IMR-90 (cell line): ENCODE results near the gene SNRNP200. TPM values are rescaled to one million over a fixed set of nuclear protein-coding genes. Genes with fewer than 3 reads are reported as not detected.

Experiments used
- ATAC-seq: fragments of 200-7000 bp; cut with Tn5 transposase; 2 replicates; pipeline ENCODE4 v1.9.1; 2020; ENCODE audit warnings: low read depth, mild to moderate bottlenecking, moderate library complexity
- BruUV-seq: library from RNA; stranded (reverse); fragments of 400-500 nt; replicated peaks from 2 replicates; lab custom pipeline; 2021; lab: Mats Ljungman, UMichigan
- CTCF ChIA-PET: fragments of 300-600 bp; formaldehyde crosslinking; extraction: SDS; loops from one replicate; lab custom pipeline; 2021; ENCODE audit warnings: antibody characterized with exemption; lab: Yijun Ruan, JAX
- POLR2A ChIA-PET: fragments of 300-600 bp; sonication (Branson Sonifier 250); formaldehyde crosslinking; loops from one replicate; lab custom pipeline; 2022; ENCODE audit warnings: antibody characterized with exemption; ENCODE audit not compliant: unreplicated experiment; lab: Charles Lee
- DNase-seq: peaks from one replicate; pipeline ENCODE4 v3.0.0; 2013
- H2AFZ ChIP-seq: replicated peaks from 2 replicates; pipeline ENCODE3; 2013; ENCODE audit warnings: low read length, mild to moderate bottlenecking; ENCODE audit not compliant: poor library complexity
- H2AK5ac ChIP-seq: 2 replicates; pipeline ENCODE4 v1.6.1; 2013; ENCODE audit warnings: low read depth, low read length, inconsistent platforms
- H2AK9ac ChIP-seq: replicated peaks from 2 replicates; pipeline ENCODE3; 2013; ENCODE audit warnings: mild to moderate bottlenecking, low read depth, low read length, moderate library complexity; ENCODE audit not compliant: poor library complexity
- H2BK120ac ChIP-seq: 2 replicates; pipeline ENCODE4 v1.6.1; 2013; ENCODE audit warnings: low read depth, low read length, inconsistent platforms
- H2BK15ac ChIP-seq: 3 replicates; pipeline ENCODE4 v1.6.1; 2013; ENCODE audit warnings: low read depth, low read length, inconsistent platforms
- H2BK20ac ChIP-seq: 2 replicates; pipeline ENCODE4 v1.6.1; 2013; ENCODE audit warnings: low read depth, mild to moderate bottlenecking, inconsistent platforms, low read length, moderate library complexity
- H2BK5ac ChIP-seq: 2 replicates; pipeline ENCODE4 v1.6.1; 2013; ENCODE audit warnings: mild to moderate bottlenecking, low read depth, low read length, inconsistent platforms; ENCODE audit not compliant: poor library complexity, severe bottlenecking
- H3K14ac ChIP-seq: replicated peaks from 2 replicates; pipeline ENCODE4 v1.6.1; 2013; ENCODE audit warnings: low read depth, low read length, inconsistent platforms
- H3K18ac ChIP-seq: 2 replicates; pipeline ENCODE4 v1.6.1; 2013; ENCODE audit warnings: low read depth, low read length, control low read depth
- H3K23ac ChIP-seq: 2 replicates; pipeline ENCODE4 v1.6.1; 2013; ENCODE audit warnings: low read depth, low read length, inconsistent platforms
- H3K27ac ChIP-seq: 2 replicates; pipeline ENCODE4 v1.5.1; 2013; ENCODE audit warnings: mild to moderate bottlenecking, control low read depth, low read length; ENCODE audit not compliant: insufficient read depth
- H3K27me3 ChIP-seq: 2 replicates; pipeline ENCODE4 v1.6.1; 2013; ENCODE audit warnings: low read length; ENCODE audit not compliant: control insufficient read depth, insufficient read depth
- H3K36me3 ChIP-seq: 2 replicates; pipeline ENCODE4 v1.6.1; 2013; ENCODE audit warnings: low read length, mixed read lengths; ENCODE audit not compliant: control insufficient read depth, insufficient read depth
- H3K4ac ChIP-seq: 2 replicates; pipeline ENCODE4 v1.6.1; 2013; ENCODE audit warnings: low read depth, low read length, inconsistent platforms
- H3K4me1 ChIP-seq: 2 replicates; pipeline ENCODE4 v1.6.1; 2013; ENCODE audit warnings: low read length, mixed read lengths; ENCODE audit not compliant: control insufficient read depth, insufficient read depth
- H3K4me2 ChIP-seq: 2 replicates; pipeline ENCODE4 v1.6.1; 2013; ENCODE audit warnings: low read depth, mild to moderate bottlenecking, control low read depth, low read length, moderate library complexity
- H3K4me3 ChIP-seq: 2 replicates; pipeline ENCODE4 v1.5.1; 2013; ENCODE audit warnings: low read depth, mild to moderate bottlenecking, control low read depth, low read length, moderate library complexity; ENCODE audit not compliant: insufficient read depth
- H3K56ac ChIP-seq: 2 replicates; pipeline ENCODE4 v1.6.1; 2013; ENCODE audit warnings: low read length, inconsistent platforms; ENCODE audit not compliant: insufficient read depth; ENCODE audit errors: extremely low read depth
- H3K79me1 ChIP-seq, 2 experiments: 2 replicates each; pipeline ENCODE4 v1.6.1; 2013; ENCODE audit warnings: low read length in 2 of 2, inconsistent platforms in 1 of 2, low read depth in 1 of 2
- H3K9ac ChIP-seq: 2 replicates; pipeline ENCODE4 v1.6.1; 2013; ENCODE audit warnings: low read depth, low read length, control low read depth
- H3K9me1 ChIP-seq: 2 replicates; pipeline ENCODE4 v1.6.1; 2013; ENCODE audit warnings: low read length, inconsistent platforms; ENCODE audit not compliant: insufficient read depth
- H3K9me3 ChIP-seq: 2 replicates; pipeline ENCODE4 v1.6.1; 2013; ENCODE audit warnings: low read length; ENCODE audit not compliant: control insufficient read depth, insufficient read depth
- H4K20me1 ChIP-seq: 2 replicates; pipeline ENCODE4 v1.6.1; 2013; ENCODE audit warnings: low read length, inconsistent platforms; ENCODE audit not compliant: insufficient read depth
- H4K5ac ChIP-seq: 2 replicates; pipeline ENCODE4 v1.6.1; 2013; ENCODE audit warnings: mild to moderate bottlenecking, low read depth, low read length, control low read depth
- H4K8ac ChIP-seq, 2 experiments: 2 replicates each; pipeline ENCODE4 v1.6.1; 2013; ENCODE audit warnings: low read depth in 2 of 2, low read length in 2 of 2, control low read depth in 1 of 2, inconsistent platforms in 1 of 2
- H4K91ac ChIP-seq: 2 replicates; pipeline ENCODE4 v1.6.1; 2013; ENCODE audit warnings: low read depth, low read length, inconsistent platforms; ENCODE audit not compliant: insufficient read depth
- BHLHE40 ChIP-seq: fragments of 150-350 bp; IDR thresholded peaks from 2 replicates; pipeline ENCODE4 v1.6.1; 2016; ENCODE audit warnings: mild to moderate bottlenecking, low read depth, low read length
- CEBPB ChIP-seq: IDR thresholded peaks from 2 replicates; pipeline ENCODE4 v1.6.1; 2012; ENCODE audit warnings: low read depth, low read length, improper control_type of control experiment
- CHD1 ChIP-seq: IDR thresholded peaks from 2 replicates; pipeline ENCODE4 v1.6.1; 2012; ENCODE audit warnings: low read depth, low read length, improper control_type of control experiment
- CTCF ChIP-seq: conservative IDR thresholded peaks from 2 replicates; pipeline ENCODE4 v1.5.1; 2012; ENCODE audit warnings: mild to moderate bottlenecking, low read depth, low read length, improper control_type of control experiment
- ELK1 ChIP-seq: fragments of 150-350 bp; IDR thresholded peaks from 2 replicates; pipeline ENCODE4 v1.6.1; 2016; ENCODE audit warnings: low read depth, mild to moderate bottlenecking, low read length, moderate library complexity, borderline replicate concordance
- FOS ChIP-seq: fragments of 150-350 bp; IDR thresholded peaks from 2 replicates; pipeline ENCODE4 v1.6.1; 2016; ENCODE audit warnings: low read depth, low read length
- MAFK ChIP-seq: IDR thresholded peaks from 2 replicates; pipeline ENCODE4 v1.6.1; 2012; ENCODE audit warnings: low read depth, low read length, improper control_type of control experiment
- MAZ ChIP-seq: IDR thresholded peaks from 2 replicates; pipeline ENCODE4 v1.6.1; 2012; ENCODE audit warnings: low read depth, mild to moderate bottlenecking, low read length, improper control_type of control experiment, moderate library complexity, borderline replicate concordance
- MXI1 ChIP-seq: IDR thresholded peaks from 2 replicates; pipeline ENCODE4 v1.6.1; 2012; ENCODE audit warnings: low read depth, mild to moderate bottlenecking, low read length, moderate library complexity, borderline replicate concordance
- NFE2L2 ChIP-seq: fragments of 150-350 bp; IDR thresholded peaks from 2 replicates; pipeline ENCODE4 v1.6.1; 2016; ENCODE audit warnings: low read depth, mild to moderate bottlenecking, low read length
- POLR2A ChIP-seq: IDR thresholded peaks from 2 replicates; pipeline ENCODE4 v1.6.1; 2012; ENCODE audit warnings: mild to moderate bottlenecking, low read depth, low read length
- RAD21 ChIP-seq: IDR thresholded peaks from 2 replicates; pipeline ENCODE4 v1.6.1; 2012; ENCODE audit warnings: low read length, improper control_type of control experiment
- RCOR1 ChIP-seq: IDR thresholded peaks from 2 replicates; pipeline ENCODE4 v1.6.1; 2012; ENCODE audit warnings: mild to moderate bottlenecking, low read length, improper control_type of control experiment; ENCODE audit not compliant: insufficient replicate concordance
- RFX5 ChIP-seq: IDR thresholded peaks from 2 replicates; pipeline ENCODE4 v1.8.0; 2012; ENCODE audit warnings: low read depth, mild to moderate bottlenecking, low read length, moderate library complexity
- SMC3 ChIP-seq: fragments of 150-350 bp; IDR thresholded peaks from 2 replicates; pipeline ENCODE4 v1.6.1; 2016; ENCODE audit warnings: low read depth, mild to moderate bottlenecking, antibody characterized with exemption, low read length, moderate library complexity
- USF2 ChIP-seq: fragments of 150-350 bp; IDR thresholded peaks from 2 replicates; pipeline ENCODE4 v1.6.1; 2017; ENCODE audit warnings: mild to moderate bottlenecking, antibody characterized with exemption, low read length, low read depth
- WGBS, 2 experiments: methylation state at CpG; one replicate each; pipeline versions ENCODE4 v1.1.5 to v1.1.7; 2013; ENCODE audit warnings: missing lambda C conversion rate in 2 of 2; ENCODE audit not compliant: insufficient read length in 1 of 2; ENCODE audit errors: extremely low coverage in 2 of 2; 5-methylcytosine and 5-hydroxymethylcytosine counted together
- dilution Hi-C: fragments of 300-500 bp; cut with HindIII; formaldehyde crosslinking; loops from one replicate; pipeline ENCODE4 v1.14.3; 2018; ENCODE audit warnings: low sequenced_read_pairs; ENCODE audit not compliant: unreplicated experiment
- in situ Hi-C: fragments of 300-500 bp; cut with MboI; formaldehyde crosslinking; loops from 3 replicates; pipeline ENCODE4 v1.14.3; 2019; ENCODE audit warnings: low sequenced_read_pairs, inconsistent platforms, mixed read lengths
- intact Hi-C: fragments of 100-400 bp; cut with micrococcal nuclease; formaldehyde crosslinking; loops from 2 replicates; pipeline ENCODE4 v1.10.0; 2022
- polyA plus RNA-seq, 3 experiments: library from polyadenylated mRNA; depleted of rRNA; stranded (reverse); fragments of >200 nt; gene quantifications; 2 replicates each; pipeline ENCODE4 v1.2.3, GENCODE V29; 2012; ENCODE audit warnings: low replicate concordance in 1 of 3
- total RNA-seq: library from RNA; depleted of rRNA; stranded (reverse); fragments of >200 nt; gene quantifications from 2 replicates; pipeline ENCODE4 v1.2.3, GENCODE V29; 2012

The SNRNP200 gene
- total and polyA plus RNA-seq, 2 of the 4 experiments (the other 2 are of a cell fraction) = 44.1 to 108 TPM

- no peak overlapping the region for H4K5ac ChIP-seq
- H2BK20ac ChIP-seq = no peak overlapping the region
- no peak overlapping the region for H2AK5ac ChIP-seq
- H2AK9ac ChIP-seq = no peak overlapping the region
- no peak overlapping the region for H4K91ac ChIP-seq
- H3K14ac ChIP-seq = no peak overlapping the region
- no peaks in the 10 kb centered on the region for H3K27me3 ChIP-seq
- no peaks in the 10 kb centered on the region for H3K9me3 ChIP-seq
- H3K4me2 ChIP-seq = no peak overlapping the region
- no peak overlapping the region for H3K9ac ChIP-seq
- no peaks in the 10 kb centered on the region for H3K36me3 ChIP-seq
- no peak overlapping the region for H3K56ac ChIP-seq
- TF ChIP-seq BHLHE40 (no peak), CEBPB (no peak), RFX5 (no peak), CTCF (no peak), SMC3 (no peak), RCOR1 (no peak), MAFK (no peak), NFE2L2 (no peak), CHD1 (no peak), ELK1 (no peak), POLR2A (no peak), MXI1 (no peak), MAZ (no peak), FOS (no peak), USF2 (no peak), RAD21 (no peak)
- no peak overlapping the region for H3K4ac ChIP-seq
- H2BK120ac ChIP-seq = no peak overlapping the region
- CTCF ChIA-PET = no interaction called here
- no peak overlapping the region for H3K4me3 ChIP-seq
- H4K20me1 ChIP-seq = no peaks in the 10 kb centered on the region
- POLR2A ChIA-PET = no interaction called here
- H4K8ac ChIP-seq = no peak overlapping the region
- H3K79me1 ChIP-seq = peaks cover 13 to 38% of the 10 kb centered on the region in 2 experiments; a peak in 3 of 4 replicates
- ATAC-seq = no peak
- peaks cover 9% of the 10 kb centered on the region for H3K9me1 ChIP-seq
- BruUV-seq = no TSS peak
- in situ Hi-C loops = no loop called here
- H3K4me1 ChIP-seq = peaks cover 13% of the 10 kb centered on the region
- H2AFZ ChIP-seq = no peak overlapping the region
- H2BK5ac ChIP-seq = no peak overlapping the region
- DNase-seq = no peak
- 100% methylated on average over 1 of the region's 3 CpGs; no CpG with 5 or more reads in 1 of the 2 experiments for WGBS, 2 experiments
- intact Hi-C loops = no loop called here
- no peak overlapping the region for H2BK15ac ChIP-seq
- no peak overlapping the region for H3K27ac ChIP-seq
- dilution Hi-C loops = no loop called here
- H3K18ac ChIP-seq = no peak overlapping the region
- no peak overlapping the region for H3K23ac ChIP-seq
These were observed 28.4 kb upstream of the SNRNP200 start for GRCh38 chr2:96333708-96334107.
